ENCODE results near the gene LRRC23.
"Not testable (repeated sequence)": the region's sequence is repeated elsewhere in the genome, so short reads cannot be mapped to it uniquely, and the experiment has no call there.

LRRC23 gene

DNA sequence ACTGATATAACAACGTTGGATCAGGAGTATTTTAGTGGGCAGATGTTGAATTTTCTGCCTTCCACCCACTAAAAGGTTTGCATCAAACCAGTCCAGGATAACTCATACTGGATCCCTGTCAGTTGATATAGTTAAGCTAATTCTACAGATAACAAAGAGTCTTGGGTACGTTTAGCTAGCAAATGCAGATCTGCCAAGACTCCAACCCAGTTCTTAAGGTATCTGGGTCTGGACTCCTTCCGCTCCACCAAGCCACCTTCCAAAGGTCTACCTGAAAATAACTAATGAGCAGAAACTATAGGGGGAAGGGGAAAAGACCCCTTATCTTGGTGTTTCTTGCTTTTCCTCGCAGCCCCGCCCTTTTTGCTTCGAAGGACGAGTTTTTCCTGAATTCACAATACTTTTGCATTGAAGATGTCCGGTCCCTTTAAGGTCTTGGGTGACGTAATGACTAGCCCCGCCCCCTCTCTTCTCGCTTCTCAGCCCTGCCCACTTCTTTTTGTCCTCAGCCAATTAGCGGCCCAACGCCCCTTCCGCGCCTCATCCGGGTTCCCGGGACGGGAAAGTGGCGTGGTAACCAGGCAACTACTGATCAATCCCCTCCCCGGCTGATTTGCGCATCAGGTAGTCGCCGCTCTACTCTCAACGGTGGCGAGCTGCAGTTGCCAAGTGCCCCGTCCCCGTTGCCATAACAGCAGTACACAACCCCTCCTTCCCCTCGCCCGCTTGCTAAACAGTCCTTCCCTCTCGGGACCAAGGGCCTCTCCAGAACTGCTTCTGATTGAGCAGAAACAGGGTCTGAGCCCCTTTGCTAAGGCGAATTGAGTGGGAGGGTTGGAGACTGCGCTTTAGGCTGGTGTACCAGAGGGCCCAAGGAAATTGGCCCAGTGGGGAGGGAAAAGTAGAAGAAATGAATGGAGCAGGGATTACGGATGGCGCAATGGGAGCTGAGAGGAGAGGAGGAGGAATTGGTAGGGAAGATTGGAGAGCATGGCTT lies at the start of gene LRRC23:
LRRC23 (plus strand) TSS at position 543 of the 997 bp plus-strand sequence. CDS start 812 bp downstream, outside the sequence.
- DNase-seq (ENCODE audit: low read depth in 2 of 2), result peak; percentile 95 to 97

DNA sequence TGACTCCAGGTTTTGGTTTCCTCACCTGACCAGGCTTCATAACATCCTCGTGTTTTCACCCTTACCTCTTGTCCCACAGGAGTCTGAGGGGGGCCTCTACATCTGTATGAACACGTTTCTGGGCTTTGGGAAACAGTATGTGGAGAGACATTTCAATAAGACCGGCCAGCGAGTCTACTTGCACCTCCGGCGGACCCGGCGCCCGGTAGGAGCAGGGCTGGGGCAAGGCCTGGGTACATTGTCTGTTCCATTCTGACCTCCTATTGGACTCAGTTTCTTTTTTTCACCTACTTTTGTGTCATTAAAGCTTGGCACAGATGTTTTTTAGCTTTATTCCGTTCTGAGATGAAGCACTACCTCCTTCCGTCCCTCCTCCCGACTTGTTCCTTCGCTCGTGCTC lies 49.3 kb upstream of the LRRC23 start:
- DNase-seq (ENCODE audit: low read depth in 2 of 2), result no peak

GRCh38 chr12:6858799-6859198 lies 45.8 kb upstream of the LRRC23 start:
- DNase-seq (ENCODE audit: low read depth in 2 of 2), result no peak

GRCh38 chr12:6860116-6860515 lies 44.5 kb upstream of the LRRC23 start:
- no peak for DNase-seq (ENCODE audit: low read depth in 2 of 2)

DNA sequence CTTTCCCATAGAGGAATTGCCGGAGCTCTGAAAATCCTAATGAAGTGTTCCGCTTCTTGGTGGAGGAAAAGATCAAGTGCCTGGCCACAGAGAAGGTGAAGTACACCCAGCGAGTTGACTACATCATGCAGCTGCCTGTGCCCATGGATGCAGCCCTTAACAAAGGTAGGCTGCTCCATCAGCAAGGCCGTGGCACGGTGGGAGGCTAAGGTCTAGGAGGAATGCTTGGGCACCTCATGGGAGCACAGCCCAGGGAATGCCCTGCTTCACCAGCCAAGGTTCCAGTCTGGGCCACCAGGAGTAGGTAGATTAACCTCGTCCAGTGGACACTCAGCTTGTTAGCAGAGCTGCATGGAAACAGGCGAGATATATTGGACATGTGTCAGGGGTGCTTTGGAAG lies 43.7 kb upstream of the LRRC23 start:
- no peak for DNase-seq (ENCODE audit: low read depth in 2 of 2)

DNA sequence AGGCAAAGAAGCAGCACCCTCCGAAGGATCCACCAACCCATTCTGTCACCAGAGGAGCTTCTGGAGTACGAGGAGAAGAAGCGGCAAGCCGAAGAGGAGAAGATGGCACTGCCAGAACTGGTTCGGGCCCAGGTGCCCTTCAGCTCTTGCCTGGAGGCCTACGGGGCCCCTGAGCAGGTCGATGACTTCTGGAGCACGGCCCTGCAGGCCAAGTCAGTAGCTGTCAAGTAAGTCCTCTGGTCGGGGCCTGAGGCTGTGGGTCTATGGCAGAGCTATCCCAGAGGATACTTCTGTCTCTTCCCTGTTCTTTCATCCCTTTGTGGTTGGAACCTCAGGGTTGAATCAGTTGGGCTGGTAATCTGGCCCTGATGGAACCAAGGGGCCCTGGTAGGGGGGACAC lies 43.2 kb upstream of the LRRC23 start:
- DNase-seq (ENCODE audit: low read depth in 2 of 2), result no peak

- DNase-seq (ENCODE audit: low read depth in 2 of 2), result no peak
These were observed 41.6 kb upstream of the LRRC23 start for GRCh38 chr12:6863033-6863432.

DNA sequence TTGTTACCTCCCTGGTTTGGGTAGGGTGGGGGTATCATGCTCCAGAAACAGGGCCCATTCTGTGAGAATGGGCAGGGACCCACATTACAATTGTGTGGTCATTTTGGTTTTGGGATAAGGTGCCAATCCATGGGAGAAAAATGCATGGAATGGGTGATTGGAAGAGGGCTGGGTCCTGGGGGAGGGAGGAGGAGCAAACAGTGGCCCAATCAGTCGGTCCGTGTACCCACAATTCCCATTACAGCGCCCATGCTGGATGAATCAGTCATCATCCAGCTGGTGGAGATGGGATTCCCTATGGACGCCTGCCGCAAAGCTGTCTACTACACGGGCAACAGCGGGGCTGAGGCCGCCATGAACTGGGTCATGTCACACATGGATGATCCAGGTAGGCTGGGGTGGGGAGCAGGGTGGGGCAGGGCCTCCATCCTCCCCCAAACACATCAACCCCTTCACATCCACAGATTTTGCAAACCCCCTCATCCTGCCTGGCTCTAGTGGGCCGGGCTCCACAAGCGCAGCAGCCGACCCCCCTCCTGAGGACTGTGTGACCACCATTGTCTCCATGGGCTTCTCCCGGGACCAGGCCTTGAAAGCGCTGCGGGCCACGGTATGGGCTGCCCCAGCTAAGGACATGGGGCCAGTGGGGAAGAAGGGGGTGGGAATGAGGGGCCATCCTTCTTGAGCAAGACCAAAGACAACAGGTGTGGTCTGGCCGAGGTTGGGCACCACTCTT lies 40.9 kb upstream of the LRRC23 start:
- no peak for DNase-seq (ENCODE audit: low read depth in 2 of 2)

GRCh38 chr12:6865307-6865706 lies 39.3 kb upstream of the LRRC23 start:
- not testable (repeated sequence) for DNase-seq (ENCODE audit: low read depth in 2 of 2)

- DNase-seq (ENCODE audit: low read depth in 2 of 2), result no peak
These were observed 38.3 kb upstream of the LRRC23 start for GRCh38 chr12:6866163-6866919.

GRCh38 chr12:6866920-6867412 lies 37.7 kb upstream of the LRRC23 start:
- DNase-seq (ENCODE audit: low read depth in 2 of 2), result no peak

DNA sequence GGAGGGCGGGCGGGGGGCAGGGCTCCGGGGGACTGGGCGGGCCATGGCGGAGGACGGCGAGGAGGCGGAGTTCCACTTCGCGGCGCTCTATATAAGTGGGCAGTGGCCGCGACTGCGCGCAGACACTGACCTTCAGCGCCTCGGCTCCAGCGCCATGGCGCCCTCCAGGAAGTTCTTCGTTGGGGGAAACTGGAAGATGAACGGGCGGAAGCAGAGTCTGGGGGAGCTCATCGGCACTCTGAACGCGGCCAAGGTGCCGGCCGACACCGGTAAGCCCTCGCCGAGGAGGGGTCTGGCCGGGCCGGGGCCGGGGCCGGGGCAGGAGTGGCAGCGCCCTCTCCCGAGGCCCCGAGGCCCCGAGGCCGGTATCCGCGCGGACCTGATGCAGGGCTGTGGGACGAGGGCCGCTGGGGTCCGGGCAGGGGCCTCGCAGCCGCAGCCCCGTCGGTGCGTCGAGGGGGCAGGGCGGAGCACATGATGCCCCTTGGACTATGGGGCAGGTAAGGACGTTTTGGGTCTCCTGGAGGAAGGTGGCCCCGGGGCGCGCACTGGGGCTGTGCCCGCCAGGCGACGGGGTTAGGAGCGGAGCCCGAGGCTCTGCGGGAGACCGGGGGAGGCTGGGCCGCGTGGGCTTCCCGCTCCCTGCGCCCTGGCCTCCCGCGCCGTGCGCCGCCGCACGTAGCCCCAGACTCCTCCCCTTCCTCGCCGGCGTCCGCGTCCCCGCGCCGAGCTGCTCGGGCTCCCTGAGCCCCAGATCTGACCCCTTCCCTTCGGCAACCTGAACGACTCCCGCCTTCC lies 37.0 kb upstream of the LRRC23 start, which contains the start of gene TPI1:
TPI1 (plus strand) TSS at position 119 of the 798 bp plus-strand sequence; CDS start at position 155, 36 bp downstream.
- DNase-seq (ENCODE audit: low read depth in 2 of 2), result peak; percentile 71 to 74

DNA sequence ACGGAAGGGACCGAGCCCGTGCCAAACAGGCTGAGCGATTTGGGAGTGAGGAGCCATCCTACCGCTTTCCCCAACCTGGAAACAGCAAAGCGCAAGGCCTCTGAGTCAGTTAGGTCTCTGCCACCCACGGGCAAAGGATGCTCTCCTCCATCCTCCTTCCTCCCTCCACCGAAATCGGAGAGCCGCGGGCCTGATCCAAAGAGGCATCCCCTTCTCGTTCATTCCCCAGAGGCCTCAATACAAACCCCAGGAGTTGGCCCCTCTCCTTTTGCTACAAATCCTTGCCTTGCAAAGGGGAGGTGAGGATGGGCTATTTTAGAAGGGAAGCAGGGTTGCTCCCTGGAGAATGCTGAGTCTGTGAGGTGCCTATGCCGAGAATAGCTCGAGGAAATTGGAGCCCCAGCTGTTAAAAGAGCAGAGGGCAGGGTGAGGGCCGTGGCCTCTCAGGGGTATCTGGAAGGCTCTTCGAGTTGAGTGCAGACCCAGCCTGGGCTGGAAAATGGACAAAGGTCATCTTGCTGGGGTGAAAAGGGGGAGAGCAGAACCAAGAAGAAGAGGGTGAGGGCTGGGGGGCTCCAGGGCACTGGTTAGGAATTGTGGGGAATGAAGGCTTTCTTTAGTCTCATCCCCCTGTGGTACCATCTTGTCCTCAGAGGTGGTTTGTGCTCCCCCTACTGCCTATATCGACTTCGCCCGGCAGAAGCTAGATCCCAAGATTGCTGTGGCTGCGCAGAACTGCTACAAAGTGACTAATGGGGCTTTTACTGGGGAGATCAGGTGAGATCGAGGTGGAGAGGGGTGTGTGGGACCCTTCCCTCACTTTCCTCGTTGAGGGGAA lies 36.2 kb upstream of the LRRC23 start:
- DNase-seq (ENCODE audit: low read depth in 2 of 2), result no peak

GRCh38 chr12:6869049-6870021 lies 35.3 kb upstream of the LRRC23 start:
- DNase-seq (ENCODE audit: low read depth in 2 of 2), result peak; percentile 61 to 77

- not testable (repeated sequence) for DNase-seq (ENCODE audit: low read depth in 2 of 2)
These were observed 34.3 kb upstream of the LRRC23 start for GRCh38 chr12:6870304-6870703.

DNA sequence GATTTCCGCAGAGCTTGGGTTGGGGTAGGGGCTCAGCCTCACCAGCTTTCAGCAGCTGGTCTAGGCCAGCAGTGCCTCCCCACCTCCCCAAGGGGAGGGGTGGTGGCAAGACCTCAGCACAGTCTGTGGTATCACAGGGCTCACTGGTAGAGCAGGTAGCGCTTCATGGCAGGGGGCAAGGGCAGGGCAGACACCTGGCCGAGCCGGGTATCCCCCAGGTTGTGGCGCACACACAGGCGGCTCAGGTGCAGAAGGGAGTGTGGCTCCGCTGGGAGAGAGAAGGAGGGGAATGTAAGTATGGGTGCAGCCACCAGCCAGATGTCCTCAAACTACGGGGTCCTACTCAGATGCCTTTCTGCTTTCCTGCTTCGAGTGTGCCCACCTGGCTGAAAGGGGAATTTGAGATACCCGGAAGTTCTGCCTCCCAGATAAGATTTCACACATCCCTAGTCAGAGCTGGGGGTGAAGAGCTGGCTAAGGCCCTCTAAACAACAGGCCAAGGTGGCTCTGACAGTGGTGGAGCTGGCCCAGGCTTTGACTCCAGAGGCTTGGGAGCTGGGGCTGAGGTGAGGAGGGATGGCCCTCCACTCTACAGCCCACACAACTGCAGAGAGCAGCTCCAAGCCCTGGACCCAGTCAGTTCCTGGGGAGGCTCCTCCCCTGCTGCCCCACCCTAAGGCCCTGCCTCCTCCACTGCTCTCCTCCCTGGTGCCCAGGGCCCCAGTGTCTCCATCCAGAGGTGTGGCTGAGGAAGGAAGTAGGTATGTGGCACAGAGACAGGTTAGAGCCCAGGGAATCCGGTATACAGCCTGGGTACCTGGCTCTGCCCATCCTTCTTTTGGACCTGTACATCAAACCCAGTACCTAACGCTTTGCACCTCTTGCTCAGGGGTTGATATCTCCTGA lies 33.3 kb upstream of the LRRC23 start:
- DNase-seq (ENCODE audit: low read depth in 2 of 2), result peak; percentile 36 to 37

All from stimulated activated CD8-positive, alpha-beta memory T cell treated with anti-CD3 and anti-CD28 coated beads, Interleukin-2, amount 100 ng/mL, for 48 hours (primary cell).